ENCODE results near the gene HOXB6. TPM values are rescaled to one million over a fixed set of nuclear protein-coding genes. Genes with fewer than 3 reads are reported as not detected.

HOXB6 gene
- total RNA-seq, 4 donors from 2014 or later, result 9.2 to 22.7 (median 15.5) TPM

DNA sequence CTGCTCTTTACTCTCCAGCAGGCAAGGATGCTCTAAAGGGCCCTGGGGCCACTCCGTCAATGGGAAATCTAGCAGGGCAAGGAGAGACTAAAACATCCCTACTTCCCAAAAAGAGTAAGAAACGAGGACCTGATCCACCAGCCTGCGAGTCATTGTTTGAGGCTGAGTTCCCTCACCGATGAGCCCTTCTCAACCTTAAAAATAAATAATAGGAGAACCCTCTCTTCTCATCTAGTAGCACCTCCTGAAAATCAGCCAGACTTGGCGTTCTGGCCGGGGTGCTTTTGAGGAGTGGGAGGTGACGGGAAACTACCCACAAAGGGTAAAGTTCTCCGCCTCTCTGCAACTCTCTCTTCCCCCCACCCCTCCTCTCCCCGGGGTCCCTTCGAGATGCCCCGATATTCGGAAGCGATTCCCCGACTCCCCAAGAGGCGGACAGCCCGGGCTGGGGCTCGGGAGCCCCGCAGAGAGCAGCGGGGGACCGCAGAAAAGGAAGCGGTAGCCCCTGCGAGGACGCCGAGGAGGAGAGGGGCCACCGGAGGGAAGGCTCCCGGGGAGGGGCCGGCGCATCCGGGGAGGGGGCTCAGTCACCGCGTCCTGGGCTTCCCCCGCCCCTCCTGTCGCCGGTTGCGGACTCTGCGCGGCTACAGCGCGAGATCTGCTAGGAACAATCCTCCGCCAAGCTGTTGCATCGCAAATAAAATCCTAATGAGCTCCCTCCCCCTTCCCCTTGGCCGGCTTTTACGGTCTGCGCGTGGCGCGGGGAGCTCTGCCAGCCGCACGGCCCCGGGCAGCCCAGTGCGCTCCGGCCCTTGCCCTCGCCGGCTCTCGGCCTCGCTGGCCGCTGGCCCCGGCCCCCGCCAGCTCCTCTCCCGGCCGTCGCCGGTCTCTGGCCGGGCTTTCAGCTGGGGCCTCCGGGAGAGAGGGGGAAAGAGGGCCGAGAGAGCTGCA is 20.0 kb upstream of the HOXB6 start:
- ATAC-seq (ENCODE audit: low FRiP score) (peak; percentile 43), DNase-seq (ENCODE audit: low spot score) (no peak)
- no peak for TF ChIP-seq CTCF (IDR thresholded peaks at IDR 0.05)

DNA sequence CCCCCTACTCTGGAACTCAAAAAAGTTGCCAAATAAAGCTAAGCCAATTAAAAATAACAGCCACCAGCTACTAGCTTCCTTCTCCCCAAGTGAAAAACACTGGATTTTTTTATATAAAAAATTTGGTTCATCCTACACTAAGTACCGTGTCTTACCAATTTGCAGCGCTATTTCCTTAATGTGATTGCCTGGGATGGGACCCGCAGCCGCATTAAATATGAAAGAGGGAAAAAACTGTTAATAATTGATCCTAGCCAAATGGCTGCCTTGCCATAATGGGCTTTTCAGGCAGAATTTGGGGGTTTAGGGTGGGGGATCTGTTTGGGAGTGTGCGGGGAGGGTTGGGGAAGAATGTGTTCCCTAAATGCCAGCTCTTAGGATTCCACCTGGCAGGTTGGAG is 19.3 kb upstream of the HOXB6 start:
- ATAC-seq (ENCODE audit: low FRiP score) (no peak), DNase-seq (ENCODE audit: low spot score) (no peak)
- TF ChIP-seq CTCF (IDR thresholded peaks at IDR 0.05), result no peak

GRCh38 chr17:48623583-48623982 is 18.8 kb upstream of the HOXB6 start:
- no peak for TF ChIP-seq CTCF (IDR thresholded peaks at IDR 0.05)
- DNase-seq (ENCODE audit: low spot score) (no peak), ATAC-seq (ENCODE audit: low FRiP score) (no peak)

- no peak for ATAC-seq (ENCODE audit: low FRiP score)
- DNase-seq (ENCODE audit: low spot score), result no peak
- TF ChIP-seq CTCF (IDR thresholded peaks at IDR 0.05), result no peak
Measured at GRCh38 chr17:48622857-48623256, 18.1 kb upstream of the HOXB6 start.

DNA sequence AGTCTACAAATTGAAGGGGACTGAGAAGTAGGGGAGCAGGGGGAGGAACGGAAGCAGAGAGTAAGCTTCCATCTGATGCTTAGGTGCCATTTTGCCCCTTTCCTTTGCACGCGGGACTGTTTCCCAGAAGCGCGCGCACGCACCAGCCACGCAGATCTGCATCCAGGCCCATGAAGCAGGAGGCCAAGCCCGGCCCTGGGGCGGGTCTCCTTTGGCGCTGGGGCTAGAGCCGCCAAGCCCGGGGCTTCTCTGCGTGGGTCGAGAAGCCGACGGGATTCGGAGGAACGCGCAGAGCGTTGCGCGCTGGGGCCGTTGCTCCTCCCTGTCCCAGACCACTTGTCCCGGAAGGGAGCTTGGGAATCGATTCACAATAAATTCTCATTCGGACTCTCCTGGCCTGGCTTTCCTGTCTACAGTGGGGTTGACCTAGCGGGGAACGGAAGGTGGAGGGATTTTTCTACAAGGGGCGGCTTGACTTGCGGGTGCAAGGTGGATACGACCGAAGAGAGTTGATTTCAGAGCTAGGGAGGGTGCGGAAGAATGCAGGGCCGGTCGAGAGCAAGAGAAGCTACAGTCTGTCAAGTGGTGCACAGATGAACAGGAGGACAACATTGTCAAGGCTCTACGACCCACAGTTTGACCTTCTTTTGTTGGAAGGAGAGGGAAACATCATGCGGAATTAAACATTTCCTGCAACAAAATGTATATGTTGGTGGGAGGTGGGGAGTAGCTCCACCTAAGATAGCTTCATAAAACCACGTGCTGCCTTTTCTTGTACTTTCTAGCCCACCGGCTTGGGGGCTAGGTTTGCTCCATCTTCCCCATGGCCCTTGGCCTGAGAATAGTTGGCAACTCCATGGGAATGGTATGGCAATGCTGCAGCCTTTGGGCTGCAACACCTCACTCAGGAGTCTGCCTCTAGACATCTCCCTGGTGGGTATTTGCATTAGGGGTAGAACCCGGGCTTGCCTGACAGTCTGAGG is 16.9 kb upstream of the HOXB6 start:
- DNase-seq (ENCODE audit: low spot score) (no peak), ATAC-seq (ENCODE audit: low FRiP score) (no peak)
- no peak for TF ChIP-seq CTCF (IDR thresholded peaks at IDR 0.05)

- DNase-seq (ENCODE audit: low spot score), result no peak
- no peak for ATAC-seq (ENCODE audit: low FRiP score)
- no peak for TF ChIP-seq CTCF (IDR thresholded peaks at IDR 0.05)
Measured at GRCh38 chr17:48620461-48621139, 15.8 kb upstream of the HOXB6 start.

Data from omental fat pad (tissue), 4 donors.